ENCODE results near the gene MDFI. TPM values are rescaled to one million over a fixed set of nuclear protein-coding genes. Genes with fewer than 3 reads are reported as not detected.

The MDFI gene
- total RNA-seq, 1 donor from 2014 or later = 149 TPM

DNA sequence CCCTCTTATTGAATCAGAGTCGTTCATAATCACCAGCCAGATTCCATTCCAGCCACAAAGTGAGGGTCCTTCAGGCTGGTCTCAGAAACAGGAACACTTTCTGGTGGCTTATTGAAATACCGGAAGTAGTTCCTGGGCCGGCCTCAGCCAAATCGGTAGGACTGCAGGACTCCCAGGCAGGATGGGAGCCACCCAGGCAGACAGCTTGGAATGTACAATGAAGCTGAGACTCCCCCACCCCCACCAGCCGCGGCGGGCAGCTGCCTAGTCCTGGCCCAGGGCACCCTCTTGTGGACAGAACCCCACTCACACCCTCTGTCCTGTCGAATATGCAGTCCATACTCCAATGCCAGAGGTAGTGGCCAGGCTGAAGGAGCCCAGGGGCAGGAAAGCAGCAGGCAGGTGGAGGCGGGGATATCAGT lies 43.8 kb downstream of the MDFI start:
- no peak overlapping the region for H3K27ac Mint-ChIP-seq
- H3K4me3 Mint-ChIP-seq = no peak overlapping the region
- no peaks in the 10 kb centered on the region for H3K36me3 Mint-ChIP-seq
- H3K4me1 Mint-ChIP-seq = peaks cover 33% of the 10 kb centered on the region
- DNase-seq (ENCODE audit: low spot score in 2 of 2, unreplicated experiment in 2 of 2) = peak; percentile 79 to 96
- peaks cover 4% of the 10 kb centered on the region for H3K27me3 Mint-ChIP-seq (ENCODE audit: low read depth)
- TF ChIP-seq, protein P1, sequence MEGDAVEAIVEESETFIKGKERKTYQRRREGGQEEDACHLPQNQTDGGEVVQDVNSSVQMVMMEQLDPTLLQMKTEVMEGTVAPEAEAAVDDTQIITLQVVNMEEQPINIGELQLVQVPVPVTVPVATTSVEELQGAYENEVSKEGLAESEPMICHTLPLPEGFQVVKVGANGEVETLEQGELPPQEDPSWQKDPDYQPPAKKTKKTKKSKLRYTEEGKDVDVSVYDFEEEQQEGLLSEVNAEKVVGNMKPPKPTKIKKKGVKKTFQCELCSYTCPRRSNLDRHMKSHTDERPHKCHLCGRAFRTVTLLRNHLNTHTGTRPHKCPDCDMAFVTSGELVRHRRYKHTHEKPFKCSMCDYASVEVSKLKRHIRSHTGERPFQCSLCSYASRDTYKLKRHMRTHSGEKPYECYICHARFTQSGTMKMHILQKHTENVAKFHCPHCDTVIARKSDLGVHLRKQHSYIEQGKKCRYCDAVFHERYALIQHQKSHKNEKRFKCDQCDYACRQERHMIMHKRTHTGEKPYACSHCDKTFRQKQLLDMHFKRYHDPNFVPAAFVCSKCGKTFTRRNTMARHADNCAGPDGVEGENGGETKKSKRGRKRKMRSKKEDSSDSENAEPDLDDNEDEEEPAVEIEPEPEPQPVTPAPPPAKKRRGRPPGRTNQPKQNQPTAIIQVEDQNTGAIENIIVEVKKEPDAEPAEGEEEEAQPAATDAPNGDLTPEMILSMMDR (IDR thresholded peaks at IDR 0.05; ENCODE audit: unreplicated experiment) = peak; percentile 88
- no peaks in the 10 kb centered on the region for H3K9me3 Mint-ChIP-seq

DNA sequence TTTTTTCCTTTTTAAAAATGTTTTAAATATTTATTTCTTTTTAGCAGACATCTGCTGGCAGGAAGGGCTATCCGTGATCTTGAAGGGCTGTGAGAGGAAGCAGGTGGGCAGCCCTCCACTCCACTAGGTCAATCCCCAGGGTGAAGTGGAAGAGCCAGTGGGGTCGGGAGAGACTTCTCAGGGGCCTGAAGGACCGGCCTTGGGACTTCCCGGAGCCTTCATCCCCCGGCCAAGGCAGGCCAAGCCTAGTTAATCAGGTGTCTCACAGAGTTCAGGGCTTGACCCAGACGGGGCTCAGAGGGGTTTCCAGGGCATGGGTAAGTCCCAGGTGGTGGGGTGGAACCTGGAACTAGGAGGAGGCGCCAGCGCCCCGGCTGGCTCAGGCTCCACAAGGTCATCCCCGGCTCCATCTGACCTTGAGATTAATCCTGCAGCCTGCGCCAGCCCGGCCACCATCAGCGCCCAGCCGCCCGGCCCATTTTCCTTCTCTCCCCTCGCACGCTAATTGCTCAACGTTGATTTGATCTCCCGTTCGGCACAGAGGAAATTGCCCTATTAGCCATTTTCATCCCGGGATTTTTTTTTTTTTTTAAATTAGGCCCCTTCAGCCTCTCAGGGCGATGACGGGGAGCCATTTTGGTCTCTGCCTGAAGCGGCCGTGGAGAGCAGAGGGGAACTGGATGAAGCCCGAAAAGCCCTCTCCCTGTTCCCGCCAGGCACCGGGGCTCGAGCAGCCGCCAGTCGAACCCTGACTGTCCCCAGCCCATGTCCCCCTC lies 44.4 kb downstream of the MDFI start:
- Mint-ChIP-seq H3K9me3 (no peaks in the 10 kb centered on the region), H3K4me3 (no peak overlapping the region), H3K36me3 (no peaks in the 10 kb centered on the region), H3K4me1 (peaks cover 27% of the 10 kb centered on the region), H3K27ac (no peak overlapping the region), H3K27me3 (ENCODE audit: low read depth) (peaks cover 3% of the 10 kb centered on the region)
- TF ChIP-seq, protein P1 (IDR thresholded peaks at IDR 0.05; ENCODE audit: unreplicated experiment) = no peak
- no peak for DNase-seq (ENCODE audit: low spot score in 2 of 2, unreplicated experiment in 2 of 2)

DNA sequence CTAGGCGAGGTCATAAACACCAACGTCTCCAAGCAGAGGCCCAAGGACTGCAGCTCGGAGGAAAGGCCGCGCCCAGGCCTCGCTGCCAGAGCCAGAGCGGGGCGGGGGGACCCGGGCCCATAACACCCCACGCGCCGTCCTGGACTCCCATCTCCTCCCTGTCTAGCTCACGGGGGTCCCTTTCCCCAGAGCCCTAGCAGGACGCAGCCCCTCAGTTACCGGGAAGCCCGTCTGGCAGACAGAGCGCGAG lies 44.9 kb downstream of the MDFI start:
- H3K27ac Mint-ChIP-seq = no peak overlapping the region
- H3K36me3 Mint-ChIP-seq = no peaks in the 10 kb centered on the region
- DNase-seq (ENCODE audit: low spot score in 2 of 2, unreplicated experiment in 2 of 2) = peak in 1 of 2 experiments; percentile 55
- peak overlapping the region; percentile 41 for H3K4me3 Mint-ChIP-seq
- peaks cover 3% of the 10 kb centered on the region for H3K27me3 Mint-ChIP-seq (ENCODE audit: low read depth)
- TF ChIP-seq, protein P1 (IDR thresholded peaks at IDR 0.05; ENCODE audit: unreplicated experiment) = no peak
- H3K9me3 Mint-ChIP-seq = no peaks in the 10 kb centered on the region
- peaks cover 23% of the 10 kb centered on the region for H3K4me1 Mint-ChIP-seq

DNA sequence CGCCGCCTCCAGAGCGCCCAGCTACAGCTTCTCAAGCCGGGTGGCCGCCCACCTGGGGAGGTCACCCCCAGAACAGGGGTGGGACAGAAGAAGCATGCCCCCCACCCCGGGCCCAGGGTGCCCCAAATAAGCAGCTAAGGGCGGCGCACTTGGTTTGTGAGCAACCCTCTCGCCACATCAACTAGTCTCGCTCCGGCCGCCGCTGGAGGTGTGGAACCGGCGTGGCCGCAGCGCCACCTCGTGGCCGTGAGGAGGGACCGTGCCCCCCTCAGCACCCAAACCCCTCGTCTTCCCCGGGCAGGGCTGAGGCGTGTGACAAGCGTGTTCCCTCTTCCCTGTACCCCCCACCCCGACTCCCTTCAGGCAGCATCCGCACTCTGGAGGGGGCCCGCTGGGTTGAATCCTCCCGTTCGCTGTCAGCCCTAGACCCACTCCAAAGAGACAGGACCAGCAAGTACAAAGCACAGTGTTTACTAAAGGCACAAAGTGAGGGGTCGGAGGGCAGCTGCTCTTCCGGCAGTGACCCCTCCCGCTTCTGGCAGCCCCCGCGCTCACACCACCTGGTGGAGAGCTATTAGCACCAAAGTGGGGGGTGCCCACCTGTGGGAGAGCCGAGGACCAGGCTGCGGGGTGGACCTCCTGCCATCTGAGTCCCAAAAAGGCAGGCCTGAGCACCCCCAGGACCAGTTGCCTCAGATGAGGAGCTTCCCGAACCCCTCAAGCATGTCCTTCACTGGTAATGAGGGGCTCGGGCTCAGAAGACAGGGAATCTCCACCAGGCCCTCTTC lies 45.4 kb downstream of the MDFI start:
- Mint-ChIP-seq H3K4me3 (peak overlapping the region; percentile 41), H3K27ac (no peak overlapping the region), H3K9me3 (no peaks in the 10 kb centered on the region), H3K36me3 (no peaks in the 10 kb centered on the region), H3K4me1 (peaks cover 23% of the 10 kb centered on the region), H3K27me3 (ENCODE audit: low read depth) (peaks cover 3% of the 10 kb centered on the region)
- peak; percentile 78 to 90 for DNase-seq (ENCODE audit: low spot score in 2 of 2, unreplicated experiment in 2 of 2)
- TF ChIP-seq, protein P1 (IDR thresholded peaks at IDR 0.05; ENCODE audit: unreplicated experiment) = peak; percentile 83

DNA sequence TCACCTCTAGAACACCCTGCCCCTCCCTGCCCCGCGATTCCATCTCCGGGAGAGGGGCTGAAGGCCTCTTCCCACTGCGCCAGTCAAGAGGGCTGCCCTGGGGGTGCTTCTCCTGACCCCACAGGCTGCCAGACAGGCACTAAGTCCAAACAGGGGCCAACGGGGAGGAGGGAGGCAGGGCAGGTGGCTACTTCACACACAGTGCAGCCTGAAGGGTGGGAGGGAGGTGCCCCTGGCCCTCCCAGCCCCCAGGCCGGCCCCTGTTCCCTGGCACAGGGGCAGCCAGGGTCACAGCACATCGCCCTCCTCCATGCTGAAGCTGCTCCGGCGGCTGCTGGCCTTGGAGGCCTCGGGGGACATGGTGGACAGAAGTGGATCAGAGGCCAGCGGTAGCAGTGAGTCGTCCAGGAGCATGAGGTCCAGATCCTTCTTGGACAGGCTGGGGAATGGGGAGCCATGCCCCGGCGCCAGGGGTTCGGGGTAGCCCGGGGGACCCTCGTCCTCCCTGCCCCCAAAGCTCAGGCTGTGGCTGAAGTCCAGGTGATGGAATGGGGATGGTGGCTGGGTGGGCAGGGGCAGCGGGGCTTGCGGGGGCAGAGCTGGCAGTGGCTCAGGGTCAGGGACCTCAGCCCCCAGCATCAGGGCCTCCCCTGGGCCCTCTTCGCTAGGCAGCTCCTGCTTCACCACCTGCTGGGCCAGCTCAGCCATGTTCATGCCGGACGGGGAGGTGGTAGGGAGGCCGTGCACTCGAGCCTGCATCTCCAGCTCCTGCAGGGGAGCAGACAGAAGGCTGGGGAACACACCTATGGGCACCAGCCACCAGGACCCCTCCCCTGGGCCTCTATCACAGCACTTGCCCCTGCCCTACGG lies 46.3 kb downstream of the MDFI start:
- Mint-ChIP-seq H3K4me1 (peaks cover 23% of the 10 kb centered on the region), H3K27ac (no peak overlapping the region), H3K27me3 (ENCODE audit: low read depth) (peaks cover 3% of the 10 kb centered on the region), H3K4me3 (no peak overlapping the region), H3K9me3 (no peaks in the 10 kb centered on the region), H3K36me3 (no peaks in the 10 kb centered on the region)
- no peak for DNase-seq (ENCODE audit: low spot score in 2 of 2, unreplicated experiment in 2 of 2)
- TF ChIP-seq, protein P1 (IDR thresholded peaks at IDR 0.05; ENCODE audit: unreplicated experiment) = no peak
